PC-3 (cell line): Measurements from ENCODE around the gene FLT3. TPM values are rescaled to one million over a fixed set of nuclear protein-coding genes. Genes with fewer than 3 reads are reported as not detected.
A peak's percentile ranks its signal among the peaks of the same experiment; 100 is the strongest.

Source experiments
- ATAC-seq: fragments of 200-7000 bp; cut with Tn5 transposase; 2 replicates; pipeline ENCODE4 v1.9.1; 2020; ENCODE audit warnings: mild to moderate bottlenecking, moderate library complexity
- BruUV-seq: library from RNA; stranded (reverse); fragments of 400-500 nt; replicated peaks from 2 replicates; lab custom pipeline; 2021; lab: Mats Ljungman, UMichigan
- CTCF ChIA-PET: fragments of 300-600 bp; sonication (Branson Sonifier 250); formaldehyde crosslinking; loops from one replicate; lab custom pipeline; 2022; ENCODE audit warnings: antibody characterized with exemption; lab: Charles Lee
- POLR2A ChIA-PET: fragments of 300-600 bp; sonication (Branson Sonifier 250); formaldehyde crosslinking; loops from one replicate; lab custom pipeline; 2022; ENCODE audit warnings: antibody characterized with exemption; ENCODE audit not compliant: unreplicated experiment; lab: Charles Lee
- DNase-seq: peaks from one replicate; pipeline ENCODE4 v3.0.0-alpha.2; 2015
- H2AFZ ChIP-seq: fragments of 300-600 bp; sonication (generic); 2 replicates; pipeline ENCODE4 v1.6.0; 2016; ENCODE audit warnings: antibody characterized with exemption, low read length
- H3F3A ChIP-seq: fragments of 300-600 bp; sonication (generic); one replicate; pipeline ENCODE4 v1.6.0; 2017; ENCODE audit warnings: antibody characterized with exemption, low read length, control low read depth, mild to moderate bottlenecking; ENCODE audit not compliant: unreplicated experiment
- H3K27ac ChIP-seq: fragments of 300-600 bp; sonication (generic); 2 replicates; pipeline ENCODE4 v1.5.1; 2016; ENCODE audit warnings: mild to moderate bottlenecking, low read length
- H3K27me3 ChIP-seq: fragments of 300-600 bp; sonication (generic); 2 replicates; pipeline ENCODE4 v1.6.1; 2016; ENCODE audit warnings: low read length, mixed read lengths
- H3K36me3 ChIP-seq: fragments of 300-600 bp; sonication (generic); 2 replicates; pipeline ENCODE4 v1.6.1; 2016; ENCODE audit warnings: low read depth, mixed run types, low read length, mixed read lengths
- H3K4me1 ChIP-seq: fragments of 300-600 bp; sonication (generic); 2 replicates; pipeline ENCODE4 v1.5.1; 2016; ENCODE audit warnings: low read length; ENCODE audit not compliant: insufficient read depth
- H3K4me2 ChIP-seq: fragments of 300-600 bp; sonication (generic); 2 replicates; pipeline ENCODE4 v1.6.0; 2016; ENCODE audit warnings: low read length
- H3K4me3 ChIP-seq: fragments of 300-600 bp; sonication (generic); 2 replicates; pipeline ENCODE4 v1.5.1; 2016; ENCODE audit warnings: mild to moderate bottlenecking, low read length, mixed read lengths
- H3K79me2 ChIP-seq: fragments of 300-600 bp; sonication (generic); 2 replicates; pipeline ENCODE4 v1.6.1; 2017; ENCODE audit warnings: low read length, mixed read lengths
- H3K9ac ChIP-seq: fragments of 300-600 bp; sonication (generic); 2 replicates; pipeline ENCODE4 v1.6.0; 2016; ENCODE audit warnings: mild to moderate bottlenecking, low read length
- H3K9me2 ChIP-seq: fragments of 300-600 bp; sonication (generic); replicated peaks from 2 replicates; pipeline ENCODE4 v1.6.1; 2016; ENCODE audit warnings: mixed run types, low read length, mixed read lengths
- H3K9me3 ChIP-seq: fragments of 300-600 bp; sonication (generic); 2 replicates; pipeline ENCODE4 v1.6.1; 2016; ENCODE audit warnings: low read length, mixed read lengths
- H4K20me1 ChIP-seq: fragments of 300-600 bp; sonication (generic); 2 replicates; pipeline ENCODE4 v1.6.1; 2016; ENCODE audit warnings: low read length, mixed read lengths
- EZH2 ChIP-seq: fragments of 300-600 bp; sonication (generic); IDR thresholded peaks from one replicate; pipeline ENCODE4 v1.6.1; 2017; ENCODE audit warnings: antibody characterized with exemption, mild to moderate bottlenecking, low read length; ENCODE audit not compliant: unreplicated experiment
- EZH2phosphoT487 ChIP-seq: fragments of 300-600 bp; sonication (generic); IDR thresholded peaks from 2 replicates; pipeline ENCODE4 v1.6.1; 2018; ENCODE audit warnings: mild to moderate bottlenecking, antibody characterized with exemption, low read length, borderline replicate concordance
- intact Hi-C: fragments of 100-400 bp; cut with micrococcal nuclease; formaldehyde crosslinking; loops from 2 replicates; pipeline ENCODE4 v1.9.0; 2023
- total RNA-seq: library from RNA; depleted of rRNA; stranded (reverse); fragments of >200 nt; gene quantifications from 2 replicates; pipeline ENCODE4 v1.2.3, GENCODE V29; 2014
- TF ChIP-seq, protein P1 (sequence below): fragments of 300-600 bp; sonication (generic); conservative IDR thresholded peaks from 2 replicates; pipeline ENCODE4 v1.5.1; 2017; ENCODE audit warnings: antibody characterized with exemption, low read depth, mild to moderate bottlenecking, low read length

Gene FLT3
- total RNA-seq, 1 experiment from 2014 or later, result not detected

DNA sequence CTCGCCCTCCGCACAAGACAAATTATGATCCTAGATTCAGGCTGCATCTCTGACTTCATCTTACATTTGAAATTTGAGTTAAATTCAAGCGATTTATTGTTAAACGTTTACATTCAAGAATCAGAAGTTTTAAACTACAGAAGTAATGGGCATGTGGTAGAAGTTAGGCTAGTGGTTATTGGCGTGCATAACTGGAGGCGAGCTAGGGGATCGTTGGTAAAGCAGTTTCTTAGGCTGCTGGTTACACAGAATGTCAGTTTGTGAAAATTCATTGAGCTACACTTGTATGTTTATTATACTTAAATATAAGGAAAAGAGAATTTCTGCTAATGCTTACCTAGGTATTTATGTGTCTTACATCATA, 130.5 kb downstream of the FLT3 start:
- H2AFZ ChIP-seq, result no peak overlapping the region
- no peaks in the 10 kb centered on the region for H3F3A ChIP-seq
- no peaks in the 10 kb centered on the region for H3K9me3 ChIP-seq
- H3K27me3 ChIP-seq, result peaks cover 50% of the 10 kb centered on the region
- intact Hi-C loops, result no loop called here
- ChIA-PET POLR2A (no interaction called here), CTCF (no interaction called here)
- DNase-seq (no peak), ATAC-seq (no peak)
- no peak overlapping the region for H3K4me3 ChIP-seq
- no peak overlapping the region for H3K4me2 ChIP-seq
- no peaks in the 10 kb centered on the region for H3K36me3 ChIP-seq
- H3K4me1 ChIP-seq, result no peaks in the 10 kb centered on the region
- no peak overlapping the region for H3K27ac ChIP-seq
- H4K20me1 ChIP-seq, result no peaks in the 10 kb centered on the region
- TF ChIP-seq, protein P1, sequence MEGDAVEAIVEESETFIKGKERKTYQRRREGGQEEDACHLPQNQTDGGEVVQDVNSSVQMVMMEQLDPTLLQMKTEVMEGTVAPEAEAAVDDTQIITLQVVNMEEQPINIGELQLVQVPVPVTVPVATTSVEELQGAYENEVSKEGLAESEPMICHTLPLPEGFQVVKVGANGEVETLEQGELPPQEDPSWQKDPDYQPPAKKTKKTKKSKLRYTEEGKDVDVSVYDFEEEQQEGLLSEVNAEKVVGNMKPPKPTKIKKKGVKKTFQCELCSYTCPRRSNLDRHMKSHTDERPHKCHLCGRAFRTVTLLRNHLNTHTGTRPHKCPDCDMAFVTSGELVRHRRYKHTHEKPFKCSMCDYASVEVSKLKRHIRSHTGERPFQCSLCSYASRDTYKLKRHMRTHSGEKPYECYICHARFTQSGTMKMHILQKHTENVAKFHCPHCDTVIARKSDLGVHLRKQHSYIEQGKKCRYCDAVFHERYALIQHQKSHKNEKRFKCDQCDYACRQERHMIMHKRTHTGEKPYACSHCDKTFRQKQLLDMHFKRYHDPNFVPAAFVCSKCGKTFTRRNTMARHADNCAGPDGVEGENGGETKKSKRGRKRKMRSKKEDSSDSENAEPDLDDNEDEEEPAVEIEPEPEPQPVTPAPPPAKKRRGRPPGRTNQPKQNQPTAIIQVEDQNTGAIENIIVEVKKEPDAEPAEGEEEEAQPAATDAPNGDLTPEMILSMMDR, result no peak
- no peak for TF ChIP-seq EZH2phosphoT487
- TF ChIP-seq EZH2, result no peak
- BruUV-seq, result no TSS peak
- H3K79me2 ChIP-seq, result no peaks in the 10 kb centered on the region
- H3K9me2 ChIP-seq, result no peaks in the 10 kb centered on the region
- H3K9ac ChIP-seq, result no peak overlapping the region

DNA sequence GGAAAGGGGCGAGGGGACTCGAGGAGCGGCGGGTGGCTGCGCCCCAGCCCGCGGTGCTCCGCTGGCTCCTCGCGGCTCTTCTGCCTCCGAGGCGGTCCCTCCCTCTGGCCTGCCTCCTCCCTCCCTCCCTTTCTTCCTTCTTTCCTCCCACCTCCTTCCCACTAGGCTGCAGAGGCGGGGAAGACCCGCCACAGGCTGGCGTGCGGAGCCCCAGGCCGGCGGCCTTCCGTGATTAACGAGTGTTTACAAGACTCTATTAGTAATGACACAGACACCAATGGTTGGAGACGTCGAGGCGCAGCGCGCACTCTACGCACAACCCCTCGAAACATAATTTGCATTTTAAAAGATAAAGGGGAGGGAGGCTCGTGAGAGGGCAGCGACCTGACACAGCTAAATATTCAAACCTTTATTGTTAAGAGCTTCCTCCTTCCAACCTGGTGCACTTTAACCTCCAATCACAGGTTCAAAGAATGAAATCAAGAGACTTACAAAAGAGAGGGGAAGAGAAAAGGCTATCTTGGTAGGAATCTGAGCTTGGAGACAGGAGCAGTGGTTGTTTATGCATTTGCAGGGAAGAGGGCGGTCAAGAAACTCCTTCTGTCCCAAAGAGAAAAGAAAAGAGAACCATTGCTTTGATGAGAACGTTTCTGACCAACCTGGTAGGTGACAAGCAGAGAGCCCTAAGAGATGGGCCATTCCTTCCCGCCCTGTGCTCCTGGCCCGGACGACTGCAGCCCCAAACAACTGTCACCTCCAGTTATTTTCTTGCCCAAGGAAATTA, 131.1 kb downstream of the FLT3 start, which contains the start of gene CDX2:
Gene CDX2, minus strand, starts transcription at position 234 of the 784 bp plus-strand sequence. CDS start 309 bp downstream, outside the sequence.
- peak within 1 kb of the TSS; percentile 45; the same call in 1 of the 2 replicates for H2AFZ ChIP-seq
- H3K27me3 ChIP-seq, result peaks cover 50% of the 10 kb centered on the region
- no peak for DNase-seq
- no peaks in the 10 kb centered on the region for H3K9me3 ChIP-seq
- ATAC-seq, result no peak
- no peak within 1 kb of the TSS for H3K9ac ChIP-seq
- H3K4me1 ChIP-seq, result no peaks in the 10 kb centered on the region
- intact Hi-C loops, result no loop called here
- no TSS peak for BruUV-seq
- H3K27ac ChIP-seq, result no peak within 1 kb of the TSS
- CTCF ChIA-PET, result no interaction called here
- H4K20me1 ChIP-seq, result no peaks in the 10 kb centered on the region
- TF ChIP-seq EZH2phosphoT487 (no peak), EZH2 (no peak)
- TF ChIP-seq, protein P1, result no peak
- H3K4me3 ChIP-seq, result peak within 1 kb of the TSS; percentile 57
- no peaks in the 10 kb centered on the region for H3K36me3 ChIP-seq
- no peaks in the 10 kb centered on the region for H3F3A ChIP-seq
- POLR2A ChIA-PET, result no interaction called here
- H3K4me2 ChIP-seq, result peak within 1 kb of the TSS; percentile 73
- no peaks in the 10 kb centered on the region for H3K79me2 ChIP-seq
- H3K9me2 ChIP-seq, result no peaks in the 10 kb centered on the region
